HPDE6-E6E7 (cell line): ENCODE data around the gene JAZF1.
"Not testable (repeated sequence)": the region's sequence is repeated elsewhere in the genome, so short reads cannot be mapped to it uniquely, and the experiment has no call there.

Experiments
- DNase-seq: peaks from one replicate; pipeline ENCODE4 v3.0.0; 2011; ENCODE audit warnings: missing footprints; ENCODE audit errors: extremely low spot score

JAZF1 gene

DNA sequence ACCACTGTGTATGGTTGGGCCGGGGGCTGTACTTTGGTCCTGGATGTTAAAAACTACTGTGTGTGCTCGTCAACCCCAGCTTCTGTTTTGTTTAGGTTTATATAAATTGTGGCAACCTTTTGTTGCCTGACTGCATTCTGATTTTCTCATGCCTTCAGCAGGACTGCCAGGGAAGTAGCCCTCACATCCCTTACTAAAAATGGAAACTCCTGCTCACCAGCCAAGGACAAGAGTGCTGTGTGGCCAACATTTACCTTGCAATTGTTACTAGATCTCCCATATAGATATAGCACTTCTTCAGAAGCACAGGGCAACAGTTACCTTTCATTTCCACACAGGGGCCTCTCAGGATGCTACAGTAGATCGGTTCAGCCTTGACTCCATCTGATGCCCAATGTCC is 266.2 kb downstream of the JAZF1 start:
- no peak for DNase-seq

DNA sequence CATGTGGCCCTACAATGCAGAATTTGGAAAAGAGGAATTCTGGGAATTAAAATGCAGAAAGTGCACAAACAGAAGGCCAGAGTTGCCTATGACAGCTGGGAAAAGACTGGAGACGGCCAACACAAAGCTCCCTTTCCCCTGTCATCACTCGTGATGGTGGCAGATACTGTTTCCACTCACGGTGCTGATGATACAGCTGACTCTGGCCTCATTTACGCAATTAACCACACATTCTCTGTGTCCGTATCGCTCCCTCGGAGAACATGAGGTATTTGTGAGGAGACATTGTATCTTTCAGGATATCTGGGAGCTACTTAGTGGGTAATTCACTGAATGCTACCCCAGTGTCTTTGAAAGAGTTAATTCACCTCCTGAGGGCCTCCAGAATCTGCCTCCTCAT is 267.8 kb downstream of the JAZF1 start:
- DNase-seq = no peak

DNA sequence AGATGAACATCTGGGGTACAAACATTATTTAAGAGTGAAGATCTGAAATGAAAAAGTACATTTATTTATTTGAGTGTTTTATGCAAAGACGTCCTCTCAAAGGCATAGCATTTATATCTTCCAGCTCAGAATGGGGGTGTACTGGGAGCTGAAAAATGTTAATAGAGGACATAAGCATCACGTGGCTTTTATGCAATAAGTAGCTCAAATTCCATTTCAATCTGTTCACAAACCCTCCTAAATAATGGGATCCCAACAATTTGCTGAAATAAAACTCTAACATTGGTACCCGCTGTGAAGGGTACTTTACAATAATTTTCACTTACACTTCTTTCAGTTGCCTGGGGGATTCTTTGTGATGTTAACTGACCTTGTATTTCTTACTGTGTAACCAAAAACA is 268.7 kb downstream of the JAZF1 start:
- no peak for DNase-seq

DNA sequence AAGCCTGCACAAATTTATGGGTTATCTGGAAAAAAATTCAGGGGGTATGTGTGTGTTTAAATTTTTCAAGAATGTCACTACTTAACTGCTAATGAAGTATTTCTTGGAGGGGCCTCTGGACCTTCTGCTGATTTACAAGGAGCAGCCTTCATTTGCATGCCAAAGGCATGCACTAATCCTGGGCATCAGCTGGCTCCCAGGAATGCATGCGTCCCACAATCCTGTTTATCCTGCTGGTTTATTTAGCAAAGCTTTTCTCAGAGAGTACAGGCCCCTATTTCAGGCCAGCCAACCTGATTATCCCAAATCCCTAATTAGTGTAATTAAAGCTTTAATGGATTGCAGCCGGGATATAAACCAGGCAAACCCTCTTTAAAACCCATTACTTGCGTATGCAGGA is 270.3 kb downstream of the JAZF1 start:
- DNase-seq = no peak

DNA sequence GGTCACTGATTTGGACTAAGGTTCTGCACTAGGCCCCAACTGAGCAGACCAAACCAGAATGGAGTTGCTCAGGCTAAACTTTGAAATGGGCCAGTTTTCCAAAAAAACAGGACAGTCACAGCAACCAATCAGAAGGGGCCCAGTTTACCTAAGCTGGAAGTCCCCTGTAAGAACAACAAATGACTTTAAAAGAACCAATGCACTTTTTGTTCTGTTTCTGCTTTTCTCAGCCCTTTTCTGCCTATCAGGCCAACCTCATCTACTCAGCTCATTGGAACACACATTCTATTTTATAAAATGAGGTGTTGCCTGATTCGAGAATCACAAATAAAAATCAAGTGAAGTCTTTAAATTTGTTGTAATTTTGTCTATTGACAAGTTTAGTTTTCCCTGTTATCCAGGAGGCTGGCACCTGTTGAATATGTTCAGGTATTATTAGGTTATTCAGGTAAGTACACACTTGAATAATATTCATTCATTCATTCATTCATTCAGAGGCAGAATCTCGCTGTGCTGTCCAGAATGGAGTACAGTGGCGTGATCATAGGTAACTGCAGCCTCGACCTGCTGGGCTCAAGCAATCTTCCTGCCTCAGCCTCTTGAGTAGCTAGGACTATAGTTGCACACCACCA is 271.9 kb downstream of the JAZF1 start:
- DNase-seq = no peak

DNA sequence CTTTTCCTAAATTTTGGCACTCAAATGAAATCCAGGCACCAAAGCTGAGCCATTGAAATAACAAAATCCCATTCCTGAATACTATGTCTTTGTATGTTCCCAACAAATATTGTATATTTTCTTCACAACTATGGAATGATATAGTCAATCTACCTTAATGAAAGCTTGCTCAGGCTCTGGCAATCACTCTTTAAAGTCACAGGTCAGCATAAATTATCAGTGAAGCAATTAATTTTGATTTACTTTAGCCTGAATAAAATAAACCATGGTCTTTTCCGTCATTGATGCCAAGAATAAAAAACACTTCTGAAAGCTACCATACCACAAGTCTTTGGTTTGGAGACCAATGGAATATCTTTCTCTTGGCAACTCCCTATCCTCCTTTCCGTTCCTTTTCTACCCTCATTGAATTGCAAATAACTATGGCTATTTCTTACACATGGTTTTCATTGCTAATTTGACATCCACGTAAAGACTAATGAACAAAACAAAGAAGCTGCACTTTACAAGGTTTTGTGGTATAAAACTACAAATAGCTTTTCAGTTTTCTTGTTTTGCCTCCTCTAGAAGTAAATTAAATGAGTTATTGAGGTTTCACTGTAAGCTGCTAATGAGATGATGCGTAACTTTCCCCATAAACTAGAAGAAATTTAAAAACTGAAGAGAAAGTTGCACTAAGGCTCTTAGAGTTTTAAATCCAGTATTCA is 274.1 kb downstream of the JAZF1 start:
- no peak for DNase-seq

DNA sequence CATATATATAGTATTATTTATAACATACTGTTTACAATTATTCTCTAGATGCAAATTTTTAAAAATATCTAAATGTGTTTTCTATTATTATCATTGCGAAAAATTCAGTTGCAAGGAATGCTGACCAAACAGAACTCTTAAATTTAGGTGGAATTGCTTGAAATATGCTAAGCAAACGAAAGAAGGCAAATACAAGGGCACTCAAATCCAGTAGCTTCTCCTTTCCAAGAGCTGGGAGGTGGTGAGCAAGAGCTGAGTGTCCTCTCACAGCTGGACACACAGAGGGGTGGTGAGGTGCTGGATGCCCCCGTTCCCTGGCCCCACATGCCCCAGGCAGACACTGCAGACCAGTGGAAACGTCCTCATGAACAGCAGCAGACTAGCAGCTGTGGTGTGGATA is 274.6 kb downstream of the JAZF1 start:
- no peak for DNase-seq

DNA sequence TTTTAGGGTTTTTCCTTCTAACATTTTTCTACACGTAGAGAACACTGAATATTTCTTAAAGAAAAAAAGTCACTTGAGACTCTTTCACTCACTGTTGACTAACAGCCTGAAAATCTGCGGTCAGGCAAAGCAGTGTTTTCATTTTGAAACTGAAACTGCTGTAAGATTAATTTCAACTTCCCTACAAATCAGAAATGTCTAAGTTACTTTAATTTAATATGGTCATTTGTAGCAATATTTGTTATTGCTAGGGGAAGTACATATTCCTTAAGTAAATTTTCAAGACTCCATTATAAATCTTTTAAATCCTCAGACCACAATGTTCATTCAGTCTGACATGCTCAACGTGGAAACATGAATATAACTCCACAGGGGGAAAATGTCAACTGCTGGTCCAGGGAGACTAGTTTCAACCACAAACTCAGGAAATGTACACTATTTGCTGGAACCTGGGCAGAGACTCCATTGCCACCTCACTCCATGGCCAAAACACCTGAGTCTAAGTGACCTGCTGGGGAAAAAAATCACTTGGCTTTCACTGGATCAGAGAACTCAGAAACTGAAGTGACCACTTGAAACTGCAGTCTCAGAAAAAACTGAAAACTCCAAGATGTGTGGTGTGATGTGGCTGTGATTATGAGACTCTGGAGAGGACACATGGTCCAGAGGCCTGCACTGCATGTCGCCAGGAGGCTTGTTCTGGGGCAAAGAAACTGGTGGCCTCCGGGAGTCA is 279.4 kb downstream of the JAZF1 start:
- peak; percentile 27 for DNase-seq

DNA sequence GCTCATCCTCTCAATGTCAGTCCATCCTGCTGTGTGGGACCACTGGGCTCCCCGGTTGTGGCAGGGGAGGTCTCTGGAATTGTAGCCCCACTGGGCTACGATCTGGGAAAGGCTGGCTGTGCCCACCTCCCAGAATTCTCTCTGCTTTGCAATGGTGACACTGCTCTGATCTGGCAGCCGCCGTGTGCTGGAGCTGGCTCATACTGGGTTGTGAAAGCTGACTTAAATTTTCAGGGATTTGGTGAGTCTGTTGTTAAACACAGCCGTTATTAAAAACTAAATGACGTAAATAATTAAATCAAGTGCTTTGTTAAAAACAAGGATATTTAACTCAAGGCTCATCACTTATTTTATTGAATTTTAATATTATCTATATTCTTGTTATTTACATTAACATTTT is 280.6 kb downstream of the JAZF1 start:
- no peak for DNase-seq

DNA sequence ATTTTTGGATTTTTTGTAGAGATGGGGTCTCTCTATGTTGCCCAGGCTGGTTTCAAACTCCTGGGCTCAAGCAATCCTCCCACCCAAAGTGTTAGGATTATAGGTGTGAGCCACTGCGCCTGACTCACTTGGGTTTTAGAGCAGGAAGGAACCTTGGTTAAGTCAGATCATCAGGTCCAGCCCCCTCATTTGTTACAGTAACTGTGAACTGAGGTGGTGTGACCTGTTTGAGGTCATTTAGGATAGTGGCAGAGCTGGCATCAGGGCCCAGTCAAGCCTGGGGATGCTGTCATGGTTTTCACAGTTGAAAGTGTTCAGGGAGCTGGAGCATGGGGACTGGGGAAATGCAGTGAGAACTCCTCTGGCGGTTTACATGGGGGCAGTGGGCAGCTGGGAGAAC is 281.0 kb downstream of the JAZF1 start:
- no peak for DNase-seq

DNA sequence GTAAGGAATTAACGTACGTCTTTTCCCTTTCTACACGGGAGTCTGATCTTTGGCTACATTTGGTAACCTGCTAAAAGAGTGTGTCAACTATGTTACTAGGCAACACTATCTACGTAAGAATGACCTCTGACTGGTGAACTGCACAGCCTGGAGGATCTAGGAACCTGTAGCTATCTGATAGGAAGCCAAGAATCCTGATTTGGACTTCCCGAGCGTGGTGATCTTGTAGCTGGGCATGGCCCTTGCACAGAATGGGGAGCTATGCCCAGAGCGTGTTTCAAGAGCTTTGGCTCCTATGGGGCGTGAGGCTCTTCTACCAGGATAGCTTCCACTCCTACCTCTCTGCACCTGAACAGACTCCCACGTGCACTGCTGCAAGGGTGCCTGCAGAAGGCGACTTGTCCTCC is 283.2 kb downstream of the JAZF1 start:
- no peak for DNase-seq

DNA sequence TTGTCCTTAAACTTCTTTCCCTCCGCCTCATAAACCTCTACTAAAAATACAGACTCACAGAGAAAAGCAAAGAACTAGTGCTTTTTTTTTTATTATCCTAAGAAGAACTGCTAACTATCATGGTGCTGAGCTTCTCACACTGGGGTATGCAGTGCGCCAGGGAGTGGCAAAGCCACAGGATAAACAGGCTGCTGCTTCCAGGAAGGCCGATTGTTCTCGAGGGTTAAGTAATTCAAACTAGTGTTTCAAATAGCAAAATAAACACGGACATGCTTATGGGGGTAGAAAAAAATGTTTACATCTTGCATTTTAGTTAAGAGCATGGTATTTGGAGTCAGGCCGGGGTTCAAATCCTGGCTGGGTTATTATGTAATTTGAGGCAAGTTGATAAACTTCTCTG is 283.6 kb downstream of the JAZF1 start:
- no peak for DNase-seq

DNA sequence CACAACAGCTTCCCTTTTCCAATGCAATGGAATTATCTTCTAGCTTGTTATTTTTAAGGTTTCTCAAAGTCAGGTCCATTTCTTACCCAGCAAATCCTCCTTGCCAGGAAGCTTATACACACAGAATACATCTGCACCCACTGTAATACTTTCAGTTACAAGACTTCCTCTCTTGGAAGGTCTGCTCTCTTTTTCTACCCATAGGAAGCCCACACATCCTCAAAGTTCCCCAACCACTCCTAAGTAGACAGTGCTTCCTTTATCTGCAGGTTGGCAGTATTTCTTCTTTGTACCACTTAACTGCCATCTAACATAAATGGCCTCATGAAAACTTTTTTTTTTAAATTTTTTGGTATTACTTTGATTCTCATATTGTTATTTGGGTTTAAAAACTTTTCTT is 285.0 kb downstream of the JAZF1 start:
- no peak for DNase-seq

DNA sequence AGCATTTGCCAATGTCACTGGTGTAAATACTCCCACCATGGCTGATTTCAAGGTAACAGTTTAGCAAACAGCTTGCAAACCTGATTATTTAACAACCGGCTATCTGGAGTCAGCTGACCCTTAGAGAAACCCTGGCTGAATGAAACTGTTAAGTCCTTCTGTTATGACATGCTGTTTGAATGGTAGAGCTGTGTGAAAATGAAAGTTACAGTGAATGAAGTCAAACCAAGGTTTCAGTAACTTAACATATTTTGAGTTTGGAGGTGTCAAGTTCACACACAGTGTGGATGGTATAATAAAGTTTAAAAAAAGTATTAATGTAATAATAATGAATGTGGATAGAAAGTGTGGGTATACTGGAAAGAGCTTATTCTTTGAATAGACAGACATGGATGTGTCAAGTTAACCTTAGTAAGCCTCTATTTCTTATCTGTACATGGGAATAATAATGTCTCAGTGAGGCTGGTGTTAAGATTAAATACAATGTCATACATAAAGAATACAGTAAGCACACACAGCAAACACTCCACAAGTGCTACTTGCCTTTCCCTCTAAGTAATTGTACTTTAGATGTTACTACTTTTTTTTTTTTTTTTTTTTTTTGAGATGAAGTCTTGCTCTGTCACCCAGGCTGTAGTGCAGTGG is 290.3 kb downstream of the JAZF1 start:
- DNase-seq = no peak

DNA sequence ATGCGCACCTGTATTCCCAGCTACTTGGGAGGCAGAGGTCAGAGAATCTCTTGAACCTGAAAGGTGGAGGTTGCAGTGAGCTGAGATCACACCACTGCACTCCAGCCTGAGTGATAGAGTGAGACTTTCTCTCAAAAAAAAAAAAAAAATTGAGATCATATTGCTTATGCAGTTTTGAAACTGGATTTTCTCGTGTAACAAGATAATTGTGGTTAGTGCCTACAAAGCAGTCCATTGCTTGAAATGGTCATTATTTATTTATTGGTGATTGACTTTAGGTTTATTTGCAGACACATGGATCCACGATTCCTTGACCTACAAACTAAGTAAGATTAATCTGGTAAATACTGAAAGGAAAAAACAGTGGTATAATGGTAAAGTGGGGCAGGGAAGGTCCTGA is 290.8 kb downstream of the JAZF1 start:
- no peak for DNase-seq

DNA sequence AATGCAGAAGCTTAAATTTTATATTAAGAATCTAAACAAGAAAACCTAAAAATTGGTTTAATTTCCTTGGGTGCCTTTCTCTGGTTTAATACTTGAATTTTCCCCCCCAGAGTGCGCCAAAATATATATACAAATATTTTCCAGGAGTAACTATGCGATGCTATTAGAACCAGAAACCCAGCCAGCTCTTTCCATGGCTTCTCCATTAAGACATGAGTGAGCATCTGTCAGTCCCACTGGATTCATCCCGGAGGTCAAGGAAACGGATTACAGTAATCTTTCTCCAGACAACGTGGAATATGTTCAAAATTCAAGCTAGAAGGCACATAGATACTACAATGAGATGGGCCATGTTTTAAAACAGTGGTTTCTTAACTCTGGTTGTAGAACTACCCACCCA is 291.9 kb downstream of the JAZF1 start:
- DNase-seq = no peak

DNA sequence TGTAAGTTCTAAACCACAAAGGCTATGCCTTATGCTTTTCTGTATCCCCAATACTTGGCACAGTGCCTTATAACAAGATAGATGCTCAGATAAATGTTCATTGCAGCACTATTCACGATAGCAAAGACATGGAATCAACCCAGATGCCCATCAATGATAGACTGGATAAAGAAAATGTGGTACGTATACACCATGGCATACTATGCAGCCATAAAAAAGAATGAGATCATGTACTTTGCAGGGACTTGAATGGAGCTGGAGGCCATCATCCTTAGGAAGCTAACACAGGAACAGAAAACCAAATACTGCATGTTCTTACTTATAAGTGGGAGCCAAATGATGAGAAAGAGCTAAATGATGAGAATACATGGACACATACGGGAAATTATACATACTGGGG is 293.9 kb downstream of the JAZF1 start:
- not testable (repeated sequence) for DNase-seq

DNA sequence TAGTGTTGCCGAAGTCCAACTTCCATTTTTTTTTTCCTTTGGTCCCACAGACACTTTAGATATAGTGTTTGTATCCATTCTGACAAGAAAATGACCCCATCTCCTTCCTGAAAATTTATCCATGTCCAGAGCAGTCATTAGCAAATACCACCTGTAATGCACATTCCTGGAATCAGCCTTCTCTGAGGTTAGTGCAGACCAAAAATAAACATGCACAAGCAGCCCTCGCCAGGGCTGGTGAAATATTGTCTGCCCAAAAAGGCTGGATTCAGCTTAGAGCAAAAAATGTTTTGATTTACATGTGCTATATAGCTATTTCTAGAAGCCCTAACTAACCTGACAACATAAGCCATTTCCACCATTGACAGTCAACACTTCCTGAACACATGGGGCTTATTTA is 294.9 kb downstream of the JAZF1 start:
- no peak for DNase-seq

DNA sequence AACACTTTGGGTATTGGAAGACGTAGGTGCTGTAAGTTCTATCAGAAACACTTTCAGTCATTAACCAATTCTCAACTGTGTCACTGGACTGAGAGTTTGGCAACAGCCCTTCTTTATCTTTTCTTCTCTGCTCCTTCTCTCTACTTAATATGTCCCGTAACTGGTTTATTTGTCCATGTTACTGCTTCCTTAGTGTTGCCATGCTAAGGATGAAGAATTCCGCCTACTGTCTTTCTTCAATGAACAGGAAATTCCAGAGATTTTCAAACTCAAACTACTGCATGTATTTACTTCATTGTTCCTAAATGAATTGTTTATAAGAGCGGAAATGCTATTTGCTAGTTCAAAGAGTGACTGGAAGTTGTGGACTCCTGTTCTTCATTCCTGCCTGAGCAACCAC is 296.9 kb downstream of the JAZF1 start:
- no peak for DNase-seq

DNA sequence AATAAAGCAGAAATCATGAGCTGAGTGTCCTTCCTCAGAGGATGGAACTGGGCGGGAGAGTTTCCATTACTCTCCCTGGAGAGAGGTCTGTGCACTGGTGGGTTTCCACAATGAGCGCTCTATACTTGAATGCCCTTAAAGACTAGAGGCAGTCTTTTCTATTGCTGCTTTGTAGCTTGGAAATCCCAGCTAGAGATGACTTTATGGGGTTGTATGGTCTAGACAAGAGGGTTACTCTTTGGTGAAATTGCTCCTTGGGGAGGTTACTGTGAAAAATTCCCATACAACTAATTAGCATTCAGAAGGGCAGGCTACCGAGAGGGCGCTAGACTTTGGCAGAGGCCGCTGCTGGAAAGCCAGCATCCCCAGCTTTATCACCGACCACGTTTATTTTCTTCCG is 303.8 kb downstream of the JAZF1 start:
- no peak for DNase-seq

DNA sequence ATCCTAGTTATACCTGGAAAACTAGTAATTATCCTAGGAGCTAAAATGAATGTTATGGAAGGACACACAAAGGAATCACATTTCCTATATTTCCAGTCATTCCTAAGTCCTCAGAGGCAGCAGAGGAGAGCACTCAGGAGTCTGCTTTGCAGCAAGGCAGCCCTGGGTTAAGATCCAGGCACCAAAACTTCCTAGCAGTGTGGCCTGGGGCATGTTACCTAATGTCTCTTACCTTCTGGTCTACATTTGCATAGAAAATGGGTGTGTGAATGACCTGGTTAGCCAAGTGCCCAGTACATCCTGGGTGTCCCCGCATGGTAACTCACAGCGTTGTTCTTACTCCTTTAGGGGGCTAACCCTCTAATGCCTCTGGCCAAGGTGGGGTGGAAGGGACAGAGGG is 304.8 kb downstream of the JAZF1 start:
- no peak for DNase-seq

DNA sequence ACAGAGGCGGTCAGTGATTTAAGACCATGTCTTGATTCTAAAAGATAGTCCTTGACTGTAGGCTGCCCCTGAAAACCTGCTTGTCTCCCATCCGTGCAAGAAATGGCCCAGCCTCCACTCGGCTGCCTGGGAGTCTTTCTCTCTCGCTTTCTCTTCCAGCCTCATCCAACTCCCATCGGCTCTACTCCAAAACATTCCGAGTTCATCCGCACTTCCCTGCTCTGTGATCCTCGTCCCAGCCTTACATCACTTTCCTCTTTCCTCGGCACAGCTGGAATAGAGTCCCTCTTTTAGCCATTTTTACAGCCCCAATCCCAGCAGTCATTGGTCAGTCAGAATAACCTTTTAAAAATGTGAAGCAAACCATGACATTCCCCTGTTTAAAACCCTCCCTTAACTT is 305.5 kb downstream of the JAZF1 start:
- no peak for DNase-seq
